A549 (cell line): ENCODE data around the gene NPR3. TPM values are rescaled to one million over a fixed set of nuclear protein-coding genes. Genes with fewer than 3 reads are reported as not detected.

ENCODE experiments used
- ATAC-seq, 2 experiments: fragments of 200-7000 bp in 1 of 2; fragments of >200 bp in 1 of 2; cut with Nextera tagmentation in 1 of 2; cut with Tn5 transposase in 1 of 2; 3 replicates each; pipeline versions ENCODE4 v1.8.0 to v1.9.1; 2018 to 2020; ENCODE audit warnings: mild to moderate bottlenecking in 1 of 2, moderate library complexity in 1 of 2
- CTCF ChIA-PET: fragments of 300-600 bp; sonication (Branson Sonifier 250); formaldehyde crosslinking; extraction: SDS; loops from one replicate; lab custom pipeline; 2021; ENCODE audit warnings: antibody characterized with exemption, inconsistent platforms; lab: Yijun Ruan, JAX
- POLR2A ChIA-PET: fragments of 350-600 bp; formaldehyde crosslinking; extraction: SDS; loops from one replicate; lab custom pipeline; 2021; ENCODE audit warnings: antibody characterized with exemption, inconsistent platforms; lab: Yijun Ruan, JAX
- DNase-seq, 2 experiments: peaks; one replicate each; pipeline versions ENCODE4 v3.0.0 to v3.0.0-alpha.2; 2011 to 2016; ENCODE audit warnings: low read depth in 1 of 2, low spot score in 1 of 2
- FAIRE-seq: peaks from 2 replicates; lab custom pipeline; 2011; peaks lifted over from hg19 to GRCh38; lab: Jason Lieb, UNC
- H3K27ac ChIP-seq, 2 experiments: fragments of >200 bp; sonication (Bioruptor Twin); formaldehyde crosslinking; 3 replicates each; pipeline ENCODE4 v1.5.1; 2016 to 2017
- H3K4me1 ChIP-seq: fragments of >200 bp; sonication (Bioruptor Twin); formaldehyde crosslinking; 3 replicates; pipeline ENCODE4 v1.6.1; 2016
- H3K4me2 ChIP-seq: fragments of >200 bp; sonication (Bioruptor Twin); formaldehyde crosslinking; 3 replicates; pipeline ENCODE4 v1.6.1; 2016
- H3K4me3 ChIP-seq: fragments of >200 bp; sonication (Bioruptor Twin); formaldehyde crosslinking; 3 replicates; pipeline ENCODE4 v1.5.1; 2016
- H3K9me3 ChIP-seq: fragments of >200 bp; sonication (Bioruptor Twin); formaldehyde crosslinking; 3 replicates; pipeline ENCODE4 v1.6.1; 2016
- CBX2 ChIP-seq: fragments of 200-600 bp; sonication (generic); IDR thresholded peaks from 2 replicates; pipeline ENCODE4 v1.6.1; 2016; ENCODE audit warnings: low read depth, mild to moderate bottlenecking, borderline replicate concordance
- EHF ChIP-seq: fragments of 250-450 bp; sonication (Bioruptor Pico); IDR thresholded peaks from 2 replicates; pipeline ENCODE4 v1.5.0; 2020; ENCODE audit warnings: mild to moderate bottlenecking
- HOXA7 ChIP-seq: fragments of 250-450 bp; sonication (Bioruptor Pico); IDR thresholded peaks from 2 replicates; pipeline ENCODE4 v1.5.0; 2020; ENCODE audit warnings: mild to moderate bottlenecking, moderate library complexity
- HOXB13 ChIP-seq: fragments of 250-450 bp; sonication (Bioruptor Pico); IDR thresholded peaks from 2 replicates; pipeline ENCODE4 v1.5.0; 2020; ENCODE audit warnings: low read depth, mild to moderate bottlenecking, moderate library complexity
- KDM1A ChIP-seq: fragments of 200-600 bp; sonication (generic); IDR thresholded peaks from 2 replicates; pipeline ENCODE4 v1.6.1; 2016; ENCODE audit warnings: low read depth, mild to moderate bottlenecking
- MAFK ChIP-seq: fragments of 450-650 bp; IDR thresholded peaks from 2 replicates; pipeline ENCODE4 v1.6.1; 2014; ENCODE audit not compliant: partially characterized antibody
- NFE2L2 ChIP-seq: fragments of 150-350 bp; conservative IDR thresholded peaks from 2 replicates; pipeline ENCODE4 v1.6.1; 2014; ENCODE audit warnings: low read length
- POLR2AphosphoS2 ChIP-seq: conservative IDR thresholded peaks from 2 replicates; pipeline ENCODE4 v1.6.1; 2012; ENCODE audit warnings: low read length, improper control_type of control experiment, inconsistent platforms
- RARB ChIP-seq: fragments of 250-450 bp; sonication (Bioruptor Pico); IDR thresholded peaks from 2 replicates; pipeline ENCODE4 v1.8.0; 2021; ENCODE audit warnings: mild to moderate bottlenecking, moderate library complexity
- SMC3 ChIP-seq: fragments of >200 bp; sonication (Bioruptor Twin); formaldehyde crosslinking; IDR thresholded peaks from 3 replicates; pipeline ENCODE4 v1.6.1; 2018; ENCODE audit warnings: inconsistent platforms
- SREBF2 ChIP-seq: fragments of 450-650 bp; IDR thresholded peaks from 2 replicates; pipeline ENCODE4 v1.6.1; 2014; ENCODE audit warnings: mild to moderate bottlenecking, moderate library complexity
- TFCP2L1 ChIP-seq: fragments of 250-450 bp; sonication (Bioruptor Pico); IDR thresholded peaks from 2 replicates; pipeline ENCODE4 v1.5.0; 2021; ENCODE audit warnings: mild to moderate bottlenecking
- ZNF302 ChIP-seq: fragments of 250-450 bp; sonication (Bioruptor Pico); IDR thresholded peaks from 2 replicates; pipeline ENCODE4 v1.9.0; 2021; ENCODE audit warnings: inconsistent platforms, mild to moderate bottlenecking, moderate library complexity
- WGBS: methylation state at CpG from one replicate; pipeline ENCODE4 v1.1.6; 2017; ENCODE audit errors: missing lambda C conversion rate; 5-methylcytosine and 5-hydroxymethylcytosine counted together
- polyA plus RNA-seq, 4 experiments: library from polyadenylated mRNA; depleted of rRNA in 3 of 4; stranded (reverse); fragments of >200 nt; fragmentation: RNase III in 1 of 4; extraction: RNeasy Plus Mini Kit Qiagen cat#74134 plus additional on column Dnase treatment in 1 of 4; gene quantifications; 2 replicates in 3 of 4; 3 replicates in 1 of 4; pipeline ENCODE4 v1.2.3, GENCODE V29; 2011 to 2017
- TF ChIP-seq, protein P1 (sequence below): fragments of 250-450 bp; sonication (Bioruptor Pico); IDR thresholded peaks from 2 replicates; pipeline ENCODE4 v1.5.0; 2021; ENCODE audit warnings: mild to moderate bottlenecking, moderate library complexity, borderline replicate concordance
- TF ChIP-seq, protein P2 (sequence below): IDR thresholded peaks from 2 replicates; pipeline ENCODE4 v1.6.1; 2012
- TF ChIP-seq, protein P3 (sequence below): fragments of >200 bp; sonication (Bioruptor Twin); formaldehyde crosslinking; IDR thresholded peaks from 3 replicates; pipeline ENCODE4 v1.6.1; 2016
- TF ChIP-seq, protein P4 (sequence below): IDR thresholded peaks from 2 replicates; pipeline ENCODE4 v1.6.1; 2012

Gene NPR3
- polyA plus RNA-seq, 2 of the 4 experiments (the other 2 are of a cell fraction) = 16.4 to 18.6 TPM

DNA sequence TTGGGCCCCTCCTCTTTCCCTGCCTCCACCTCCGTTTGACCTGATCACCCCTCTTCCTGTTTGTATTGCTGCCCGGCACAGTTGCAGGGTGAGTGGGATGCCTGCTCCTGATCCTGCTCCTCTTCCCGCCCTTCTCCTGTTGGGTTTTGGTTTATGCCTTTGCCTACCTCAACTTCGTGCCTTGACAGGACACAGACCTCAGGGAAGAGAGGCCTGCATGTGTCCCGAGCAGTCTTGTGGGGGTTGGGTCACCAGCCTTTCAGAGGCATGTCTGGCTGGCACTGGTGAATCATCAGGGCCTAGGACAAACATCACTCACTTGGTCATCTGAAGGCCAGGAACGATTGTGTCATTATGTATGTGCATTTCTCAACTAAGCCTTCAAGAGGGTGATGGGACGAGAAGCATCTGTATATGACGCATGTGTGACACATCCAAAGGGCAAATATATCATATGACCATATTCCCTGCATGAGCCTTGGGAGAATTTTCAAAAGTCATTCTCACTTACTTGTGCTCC lies 56.9 kb downstream of the NPR3 start (continued):
- TF ChIP-seq HOXB13 (CRISPR knock-in tag) (peak; percentile 91; the same call in 1 of the 2 replicates), ZNF302 (0 out of 2 replicates have a peak, but pooled peaks have one; percentile 46), NFE2L2 (peak; percentile 63), HOXA7 (CRISPR knock-in tag) (peak; percentile 66), POLR2AphosphoS2 (no peak), SMC3 (peak; percentile 60; the same call in 2 of the 3 replicates)
- TF ChIP-seq, protein P1, sequence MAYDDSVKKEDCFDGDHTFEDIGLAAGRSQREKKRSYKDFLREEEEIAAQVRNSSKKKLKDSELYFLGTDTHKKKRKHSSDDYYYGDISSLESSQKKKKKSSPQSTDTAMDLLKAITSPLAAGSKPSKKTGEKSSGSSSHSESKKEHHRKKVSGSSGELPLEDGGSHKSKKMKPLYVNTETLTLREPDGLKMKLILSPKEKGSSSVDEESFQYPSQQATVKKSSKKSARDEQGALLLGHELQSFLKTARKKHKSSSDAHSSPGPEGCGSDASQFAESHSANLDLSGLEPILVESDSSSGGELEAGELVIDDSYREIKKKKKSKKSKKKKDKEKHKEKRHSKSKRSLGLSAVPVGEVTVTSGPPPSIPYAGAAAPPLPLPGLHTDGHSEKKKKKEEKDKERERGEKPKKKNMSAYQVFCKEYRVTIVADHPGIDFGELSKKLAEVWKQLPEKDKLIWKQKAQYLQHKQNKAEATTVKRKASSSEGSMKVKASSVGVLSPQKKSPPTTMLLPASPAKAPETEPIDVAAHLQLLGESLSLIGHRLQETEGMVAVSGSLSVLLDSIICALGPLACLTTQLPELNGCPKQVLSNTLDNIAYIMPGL (CRISPR knock-in tag) = no peak
- TF ChIP-seq, protein P2, sequence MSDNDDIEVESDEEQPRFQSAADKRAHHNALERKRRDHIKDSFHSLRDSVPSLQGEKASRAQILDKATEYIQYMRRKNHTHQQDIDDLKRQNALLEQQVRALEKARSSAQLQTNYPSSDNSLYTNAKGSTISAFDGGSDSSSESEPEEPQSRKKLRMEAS = peak; percentile 98
- TF ChIP-seq, protein P3, sequence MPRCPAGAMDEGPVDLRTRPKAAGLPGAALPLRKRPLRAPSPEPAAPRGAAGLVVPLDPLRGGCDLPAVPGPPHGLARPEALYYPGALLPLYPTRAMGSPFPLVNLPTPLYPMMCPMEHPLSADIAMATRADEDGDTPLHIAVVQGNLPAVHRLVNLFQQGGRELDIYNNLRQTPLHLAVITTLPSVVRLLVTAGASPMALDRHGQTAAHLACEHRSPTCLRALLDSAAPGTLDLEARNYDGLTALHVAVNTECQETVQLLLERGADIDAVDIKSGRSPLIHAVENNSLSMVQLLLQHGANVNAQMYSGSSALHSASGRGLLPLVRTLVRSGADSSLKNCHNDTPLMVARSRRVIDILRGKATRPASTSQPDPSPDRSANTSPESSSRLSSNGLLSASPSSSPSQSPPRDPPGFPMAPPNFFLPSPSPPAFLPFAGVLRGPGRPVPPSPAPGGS = peak; percentile 92; the same call in 1 of the 3 replicates

DNA sequence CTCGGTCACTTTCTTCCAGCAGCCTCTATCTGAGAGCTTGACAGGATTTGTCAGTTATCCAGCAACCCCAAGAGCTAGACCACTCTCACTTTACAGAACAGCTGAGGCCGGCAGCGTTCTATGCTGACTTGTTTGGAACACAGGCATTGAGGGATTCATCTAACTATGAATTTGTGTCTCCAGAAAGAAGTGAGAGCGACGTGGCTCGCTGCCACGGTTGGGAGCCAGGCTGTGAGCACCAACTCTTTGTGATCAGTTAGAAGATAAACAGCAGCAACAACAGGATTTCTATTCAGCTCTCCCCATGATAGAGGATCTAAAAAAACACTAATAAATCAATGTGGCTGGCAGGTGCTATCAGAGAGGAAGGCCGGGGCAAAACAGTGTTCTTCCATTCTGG lies 58.6 kb downstream of the NPR3 start:
- Histone ChIP-seq H3K27ac (peak overlapping the region; percentile 95 to 98), H3K4me1 (peaks cover 61% of the 10 kb centered on the region), H3K4me3 (no peak overlapping the region)
- CTCF ChIA-PET = interaction anchor here (0.5 to 1.3 kb wide), 3 partner anchors 37 to 62 kb away, joined by 3 to 4 read pairs (median 3); no protein-coding TSS in a partner anchor
- DNase-seq = no peak
- no peak for ATAC-seq
- TF ChIP-seq POLR2AphosphoS2 = no peak
- TF ChIP-seq, all 56 proteins: peak for 0
- FAIRE-seq = no peak
- no peak overlapping the region for H3K4me2 ChIP-seq
- POLR2A ChIA-PET = no interaction called here
- 97% methylated on average over 8 of the region's 8 CpGs for WGBS
- H3K9me3 ChIP-seq = no peaks in the 10 kb centered on the region

DNA sequence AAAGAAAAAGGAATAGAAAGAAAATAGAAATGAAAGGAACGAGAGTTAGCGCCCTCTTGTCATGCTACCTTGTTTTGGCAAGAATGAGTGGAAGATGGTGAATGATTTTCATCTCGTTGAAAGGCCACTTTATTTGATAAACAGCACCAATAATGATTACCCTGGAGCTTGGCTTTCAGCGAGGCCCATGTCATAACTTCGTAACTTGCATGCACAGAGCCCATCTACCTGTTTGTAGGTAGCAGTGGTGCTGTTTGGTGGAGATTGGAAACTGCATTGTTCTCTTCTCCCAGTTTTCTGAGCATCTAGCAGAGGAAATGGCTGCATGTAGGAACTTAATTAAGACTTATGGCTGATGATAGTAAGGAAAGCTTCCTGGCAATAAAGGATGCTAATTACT lies 59.3 kb downstream of the NPR3 start:
- TF ChIP-seq RARB = no peak
- TF ChIP-seq TFCP2L1 (CRISPR knock-in tag) = no peak
- no peak for TF ChIP-seq KDM1A
- TF ChIP-seq SREBF2 = no peak
- no peak for TF ChIP-seq CBX2
- no peak for TF ChIP-seq EHF (CRISPR knock-in tag)
- TF ChIP-seq, protein P4, sequence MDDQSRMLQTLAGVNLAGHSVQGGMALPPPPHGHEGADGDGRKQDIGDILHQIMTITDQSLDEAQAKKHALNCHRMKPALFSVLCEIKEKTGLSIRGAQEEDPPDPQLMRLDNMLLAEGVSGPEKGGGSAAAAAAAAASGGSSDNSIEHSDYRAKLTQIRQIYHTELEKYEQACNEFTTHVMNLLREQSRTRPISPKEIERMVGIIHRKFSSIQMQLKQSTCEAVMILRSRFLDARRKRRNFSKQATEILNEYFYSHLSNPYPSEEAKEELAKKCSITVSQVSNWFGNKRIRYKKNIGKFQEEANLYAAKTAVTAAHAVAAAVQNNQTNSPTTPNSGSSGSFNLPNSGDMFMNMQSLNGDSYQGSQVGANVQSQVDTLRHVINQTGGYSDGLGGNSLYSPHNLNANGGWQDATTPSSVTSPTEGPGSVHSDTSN = no peak
- no peak for TF ChIP-seq MAFK
- FAIRE-seq (no peak), DNase-seq (no peak), ATAC-seq (no peak)
- 84% methylated on average over 5 of the region's 5 CpGs for WGBS
- H3K4me1 ChIP-seq = peaks cover 61% of the 10 kb centered on the region
- H3K27ac ChIP-seq = peak overlapping the region; percentile 95 to 98; a peak in 5 of 6 replicates
- POLR2A ChIA-PET = no interaction called here
- H3K4me3 ChIP-seq = no peak overlapping the region
- peaks cover 5% of the 10 kb centered on the region; the same call in 2 of the 3 replicates for H3K9me3 ChIP-seq
- no peak overlapping the region for H3K4me2 ChIP-seq
- CTCF ChIA-PET = interaction anchor here (1.1 to 2.2 kb wide), 5 partner anchors 21 to 82 kb away, joined by 3 to 5 read pairs (median 3); no protein-coding TSS in a partner anchor
